NCI-H146 treated with DMSO at 0.1 percent for 48 hours (cell line): Measurements from ENCODE around the gene BLTP1.

Experiments
- DNase-seq: peaks from one replicate; lab custom pipeline; 2025; ENCODE audit not compliant: unreplicated experiment; lab: John Stamatoyannopoulos, UW

BLTP1 gene

DNA sequence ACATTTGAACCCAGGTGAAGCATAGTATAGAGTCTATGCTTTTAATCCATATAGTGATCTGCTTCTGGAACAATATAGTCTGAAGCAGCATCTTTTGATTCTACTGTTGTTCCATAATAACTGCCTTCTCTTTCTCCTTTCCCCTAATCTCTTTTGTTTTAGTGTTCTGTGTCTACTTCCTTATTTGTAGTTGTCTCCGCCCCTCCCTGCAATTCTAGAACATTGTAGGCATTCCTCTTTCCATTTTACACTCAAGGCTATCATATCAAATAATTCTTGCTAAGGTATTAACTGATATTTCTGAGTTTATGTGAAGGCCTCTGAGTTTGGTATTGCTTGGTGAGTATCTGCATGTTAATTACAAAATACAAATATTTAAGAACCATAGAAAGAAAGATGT lies 11.6 kb downstream of the BLTP1 start:
- DNase-seq, result no peak

DNA sequence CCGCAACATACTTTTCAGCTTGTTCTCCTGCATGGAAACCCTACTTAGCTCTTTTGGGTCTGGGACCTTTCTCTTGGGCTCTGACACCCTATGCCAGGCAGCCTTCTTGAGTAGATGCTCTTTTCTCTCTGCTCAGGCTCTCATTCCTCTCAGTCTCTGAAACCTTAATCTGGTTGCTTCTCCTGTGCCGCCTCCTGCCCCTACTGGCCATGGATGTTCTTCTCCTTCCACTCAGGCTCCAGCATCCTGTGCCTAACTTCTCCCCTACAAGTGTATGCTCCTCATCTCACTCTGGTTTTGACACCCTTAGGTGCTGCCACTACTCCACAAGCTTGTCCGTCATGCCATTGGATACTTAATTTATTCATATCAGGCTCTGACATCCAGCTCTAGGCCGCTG lies 15.2 kb downstream of the BLTP1 start:
- DNase-seq, result no peak

GRCh38 chr4:122170775-122171174 lies 18.6 kb downstream of the BLTP1 start:
- DNase-seq, result no peak

DNA sequence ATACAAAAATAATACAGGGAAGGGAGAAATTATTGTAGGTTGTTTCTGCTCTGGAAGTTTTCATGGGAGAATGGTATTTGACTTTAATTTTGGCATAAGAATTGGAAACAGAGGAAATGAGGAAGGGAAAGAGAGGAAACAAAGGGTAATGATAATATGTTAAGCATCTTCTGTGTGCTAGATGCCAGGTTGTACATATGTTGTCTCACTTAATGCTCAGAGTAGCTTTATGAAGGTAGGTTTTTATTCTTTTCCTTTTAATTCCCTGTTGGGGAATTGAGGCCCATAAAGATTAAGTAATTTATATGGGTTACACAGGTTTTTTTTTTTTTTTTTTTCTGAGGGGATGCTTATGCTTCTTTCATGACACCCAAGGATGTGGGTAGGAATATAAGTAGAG lies 19.2 kb downstream of the BLTP1 start:
- no peak for DNase-seq

DNA sequence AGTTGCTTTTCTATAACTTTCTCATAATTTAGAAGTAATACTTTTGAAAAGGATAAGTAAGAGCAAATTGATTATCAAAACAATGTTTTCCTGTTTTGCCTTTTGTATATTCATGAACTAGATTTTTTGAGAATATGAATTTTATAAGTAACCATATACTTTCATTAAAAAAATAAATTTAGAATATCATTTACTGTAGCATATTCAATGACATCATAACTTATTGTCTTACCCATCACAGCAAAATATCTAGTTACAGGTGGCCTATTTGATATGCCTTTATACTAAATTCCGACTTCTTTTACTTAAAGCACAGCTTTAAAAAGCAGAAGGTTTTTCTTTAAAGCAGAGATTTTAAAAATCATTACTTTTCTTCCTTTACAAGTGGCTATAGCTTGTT lies 20.1 kb downstream of the BLTP1 start:
- no peak for DNase-seq

- no peak for DNase-seq
Observed at GRCh38 chr4:122178961-122179360, 26.8 kb downstream of the BLTP1 start.

DNA sequence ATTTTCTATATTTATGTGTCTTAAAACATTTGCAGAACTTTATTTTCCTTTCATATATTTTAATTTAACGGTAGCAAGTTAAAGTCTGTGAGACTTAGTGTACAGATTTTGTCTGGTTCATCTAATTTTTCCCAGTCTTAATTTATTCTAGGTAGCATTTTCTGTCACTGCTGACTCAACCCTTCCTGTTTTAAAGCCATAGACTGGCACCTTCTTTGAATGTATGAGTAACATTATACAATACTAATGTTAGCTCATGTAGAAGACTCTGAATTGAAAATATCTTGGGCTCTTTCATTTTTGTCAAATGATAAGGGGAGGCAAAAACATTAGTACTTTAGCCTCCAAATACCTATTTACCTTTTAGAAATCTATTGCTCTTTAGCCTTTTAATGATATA lies 43.6 kb downstream of the BLTP1 start:
- no peak for DNase-seq
